ENCODE data around the gene BICD2.
A peak's percentile ranks its signal among the peaks of the same experiment; 100 is the strongest.
"Not testable (repeated sequence)": the region's sequence is repeated elsewhere in the genome, so short reads cannot be mapped to it uniquely, and the experiment has no call there.

The BICD2 gene

GRCh38 chr9:92786298-92786697 is 21.7 kb upstream of the BICD2 start:
- no peak for TF ChIP-seq ZNF274 (IDR thresholded peaks at IDR 0.05; ENCODE audit: low read depth, low read length)
- no peak overlapping the region for H3K4me3 ChIP-seq (ENCODE audit: low read length)

DNA sequence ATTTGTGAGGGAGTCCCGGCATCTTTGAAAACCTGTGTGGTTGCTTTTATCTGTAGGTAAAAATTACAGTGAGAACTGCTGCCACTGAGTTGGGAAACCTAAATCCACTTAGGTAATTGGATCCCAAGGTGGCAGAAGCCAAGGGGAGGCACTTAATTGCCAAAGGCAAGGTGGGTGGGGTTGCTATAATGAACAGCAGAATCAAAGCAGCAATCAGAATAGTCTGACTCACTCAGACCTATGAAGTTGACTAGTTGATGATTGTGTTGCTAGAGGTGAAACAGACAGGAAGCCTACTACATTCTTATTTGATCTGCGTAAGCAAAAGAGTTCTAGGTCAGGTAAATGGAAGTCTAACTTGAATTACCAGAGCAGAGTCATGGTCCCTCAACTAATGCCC is 17.3 kb upstream of the BICD2 start:
- no peak for TF ChIP-seq ZNF274 (IDR thresholded peaks at IDR 0.05; ENCODE audit: low read depth, low read length)
- H3K4me3 ChIP-seq (ENCODE audit: low read length), result no peak overlapping the region

GRCh38 chr9:92780206-92780605 is 15.6 kb upstream of the BICD2 start:
- no peak for TF ChIP-seq ZNF274 (IDR thresholded peaks at IDR 0.05; ENCODE audit: low read depth, low read length)
- H3K4me3 ChIP-seq (ENCODE audit: low read length), result no peak overlapping the region

DNA sequence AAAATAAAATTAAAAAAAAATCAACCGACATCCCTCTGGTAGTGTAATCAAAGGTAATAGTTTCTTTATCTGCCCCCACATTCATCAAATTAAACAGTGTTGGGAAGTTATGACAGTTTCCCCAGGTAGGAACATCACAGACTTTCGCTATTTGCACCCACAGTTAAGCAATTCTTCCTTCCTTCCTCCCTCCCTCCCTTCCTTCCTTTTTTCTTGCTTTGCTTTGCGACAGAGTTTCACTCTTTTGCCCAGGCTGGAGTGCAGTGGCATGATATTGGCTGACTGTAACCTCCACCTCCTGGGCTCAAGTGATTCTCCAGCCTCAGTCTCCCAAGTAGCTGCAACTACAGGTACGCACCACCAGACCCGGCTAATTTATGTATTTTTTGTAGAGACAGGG is 10.8 kb upstream of the BICD2 start:
- TF ChIP-seq ZNF274 (IDR thresholded peaks at IDR 0.05; ENCODE audit: low read depth, low read length), result no peak

DNA sequence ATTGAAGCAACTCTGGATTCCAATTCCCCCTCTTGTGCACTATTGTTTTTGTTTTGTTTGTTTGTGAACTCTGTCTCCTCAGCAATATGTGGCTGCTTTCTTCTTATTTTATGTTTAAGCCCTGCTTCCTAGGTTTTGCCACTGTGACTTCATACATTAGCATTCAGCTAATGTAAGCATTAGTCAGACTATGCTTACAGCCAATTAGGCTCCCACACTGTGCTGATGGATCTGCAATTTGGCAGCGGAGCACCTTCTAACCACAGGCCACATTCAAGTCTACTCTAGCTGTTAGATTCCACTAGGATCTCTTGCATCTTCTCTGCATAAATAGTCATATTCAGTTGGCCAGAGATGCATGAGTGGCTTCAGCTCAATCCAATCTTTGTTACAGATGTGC is 9.6 kb upstream of the BICD2 start:
- no peak overlapping the region for H3K4me3 ChIP-seq (ENCODE audit: low read length)
- TF ChIP-seq ZNF274 (IDR thresholded peaks at IDR 0.05; ENCODE audit: low read depth, low read length), result no peak

More for the DNA sequence above, 10.8 kb upstream of the BICD2 start:
- H3K4me3 ChIP-seq (ENCODE audit: low read length), result no peak overlapping the region

GRCh38 chr9:92773810-92774209 is 9.2 kb upstream of the BICD2 start:
- no peak for TF ChIP-seq ZNF274 (IDR thresholded peaks at IDR 0.05; ENCODE audit: low read depth, low read length)
- no peak overlapping the region for H3K4me3 ChIP-seq (ENCODE audit: low read length)

GRCh38 chr9:92771309-92771708 is 6.7 kb upstream of the BICD2 start:
- H3K4me3 ChIP-seq (ENCODE audit: low read length), result no peak overlapping the region
- no peak for TF ChIP-seq ZNF274 (IDR thresholded peaks at IDR 0.05; ENCODE audit: low read depth, low read length)

- H3K4me3 ChIP-seq (ENCODE audit: low read length), result no peak overlapping the region
Observed at GRCh38 chr9:92770360-92770995, 5.8 kb upstream of the BICD2 start.

DNA sequence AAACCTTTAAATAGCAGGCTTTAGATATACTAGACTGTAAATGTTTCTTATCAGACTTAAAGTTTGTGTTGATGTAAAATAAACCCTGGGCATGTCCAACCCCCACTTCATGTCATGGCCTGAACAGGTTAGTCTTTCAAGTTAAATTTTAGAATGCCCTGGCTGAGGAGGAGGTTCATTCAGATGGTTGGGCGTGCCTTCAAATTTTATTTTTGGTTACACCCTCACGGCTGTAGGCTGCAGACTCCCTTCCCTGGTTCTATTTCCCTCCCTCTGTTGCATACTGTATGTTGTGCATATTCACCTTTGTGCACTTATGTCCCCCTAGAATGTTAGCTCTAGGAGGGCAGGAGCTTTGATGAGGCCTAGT is 5.3 kb upstream of the BICD2 start:
- no peak for TF ChIP-seq ZNF274 (IDR thresholded peaks at IDR 0.05; ENCODE audit: low read depth, low read length)
- no peak overlapping the region for H3K4me3 ChIP-seq (ENCODE audit: low read length)

More at GRCh38 chr9:92770360-92770995, 5.8 kb upstream of the BICD2 start:
- TF ChIP-seq ZNF274 (IDR thresholded peaks at IDR 0.05; ENCODE audit: low read depth, low read length), result no peak

DNA sequence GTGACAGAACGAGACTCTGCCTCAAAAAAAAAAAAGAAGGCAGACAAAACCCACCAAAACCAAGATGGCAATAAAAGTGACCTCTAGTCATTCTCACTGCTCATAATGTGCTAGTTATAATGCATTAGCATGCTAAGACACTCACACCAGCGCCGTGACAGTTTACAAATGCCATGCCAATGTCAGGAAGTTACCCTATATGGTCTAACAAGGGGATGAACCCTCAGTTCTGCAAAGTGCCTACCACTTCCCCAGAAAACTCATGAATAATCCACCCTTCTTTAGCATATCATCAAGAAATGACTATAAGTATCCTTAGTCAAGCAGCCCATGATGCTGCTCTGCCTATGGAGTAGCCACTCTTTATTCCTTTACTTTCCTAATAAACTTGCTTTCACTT is 4.7 kb upstream of the BICD2 start:
- TF ChIP-seq ZNF274 (IDR thresholded peaks at IDR 0.05; ENCODE audit: low read depth, low read length), result no peak
- no peak overlapping the region for H3K4me3 ChIP-seq (ENCODE audit: low read length)

- H3K4me3 ChIP-seq (ENCODE audit: low read length), result not testable (repeated sequence)
Observed at GRCh38 chr9:92768816-92769215, 4.2 kb upstream of the BICD2 start.

GRCh38 chr9:92767066-92768054 is 2.7 kb upstream of the BICD2 start:
- no peak for TF ChIP-seq ZNF274 (IDR thresholded peaks at IDR 0.05; ENCODE audit: low read depth, low read length)
- no peak overlapping the region for H3K4me3 ChIP-seq (ENCODE audit: low read length)

DNA sequence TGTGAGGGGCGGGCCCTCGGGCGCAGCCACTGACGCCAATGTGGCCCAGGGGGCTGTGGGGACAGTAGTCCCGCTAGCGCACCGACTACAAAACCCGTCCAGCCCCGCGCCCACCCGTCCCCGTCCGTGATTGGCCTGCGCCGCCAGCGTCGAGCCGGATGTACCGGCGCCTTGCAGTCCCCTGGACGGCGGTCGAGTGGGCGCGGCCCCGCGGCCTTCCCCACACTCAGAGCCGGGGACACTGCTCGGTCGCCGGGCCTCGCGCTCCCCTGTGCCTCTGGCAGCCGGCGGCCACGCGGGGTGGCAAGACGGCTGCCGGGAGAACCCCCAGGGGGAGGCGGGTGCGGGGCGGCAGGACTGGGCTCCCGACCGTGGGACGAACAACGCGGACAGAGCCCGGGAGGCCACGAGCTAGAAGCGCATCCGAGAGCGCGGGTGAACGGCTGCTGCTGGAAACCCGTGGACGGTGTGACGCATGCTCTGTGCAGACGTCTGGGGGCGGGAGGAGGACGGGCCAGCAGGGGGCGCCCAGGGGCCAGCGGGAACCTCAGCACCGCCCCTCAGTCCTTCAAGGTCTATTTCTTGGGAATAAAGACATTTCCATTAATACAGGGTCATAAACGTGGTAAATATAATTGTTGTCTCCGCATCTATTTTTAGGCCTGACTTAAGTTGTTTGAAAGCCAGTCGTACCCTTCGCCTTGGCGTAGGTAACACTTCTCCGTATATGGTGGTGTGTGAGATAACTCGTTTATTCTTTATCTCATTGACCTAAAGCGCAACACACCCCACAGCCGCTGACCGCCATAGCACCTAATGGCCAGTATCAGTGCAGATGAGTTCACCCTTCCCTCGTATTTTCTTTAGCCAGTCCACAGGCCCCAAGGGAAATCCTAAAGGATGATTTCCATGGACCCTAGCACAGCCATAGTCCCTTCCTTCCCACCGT is 629 bp upstream of the BICD2 start:
- peak overlapping the region; percentile 94 for H3K4me3 ChIP-seq (ENCODE audit: low read length)
- TF ChIP-seq ZNF274 (IDR thresholded peaks at IDR 0.05; ENCODE audit: low read depth, low read length), result no peak

- no peak for TF ChIP-seq ZNF274 (IDR thresholded peaks at IDR 0.05; ENCODE audit: low read depth, low read length)
- peak overlapping the region; percentile 97 for H3K4me3 ChIP-seq (ENCODE audit: low read length)
Observed at GRCh38 chr9:92763721-92764380, 782 bp downstream of the BICD2 start.

Data from GM08714 (cell line).